HCT116 (cell line): ENCODE data around the gene RPS6KA6. TPM values are rescaled to one million over a fixed set of nuclear protein-coding genes. Genes with fewer than 3 reads are reported as not detected.

ENCODE experiments used
- ATAC-seq: fragments of 200-7000 bp; cut with Tn5 transposase; 2 replicates; pipeline ENCODE4 v1.9.1; 2020; ENCODE audit warnings: mild to moderate bottlenecking, moderate library complexity
- BruUV-seq: library from RNA; stranded (reverse); fragments of 400-500 nt; replicated peaks from 2 replicates; lab custom pipeline; 2021; lab: Mats Ljungman, UMichigan
- CTCF ChIA-PET: fragments of 300-600 bp; sonication (Branson Sonifier 250); formaldehyde crosslinking; loops from one replicate; lab custom pipeline; 2021; ENCODE audit warnings: antibody characterized with exemption; lab: Charles Lee
- POLR2A ChIA-PET: fragments of 300-600, 350-600 bp; sonication (Branson Sonifier 250); formaldehyde crosslinking; loops from one replicate; lab custom pipeline; 2021; ENCODE audit warnings: antibody characterized with exemption; lab: Charles Lee
- RAD21 ChIA-PET, 2 experiments: fragments of 300-600 bp; sonication (Branson Sonifier 250); formaldehyde crosslinking; loops; one replicate each; lab custom pipeline; 2023; ENCODE audit warnings: low total read pairs in 2 of 2; ENCODE audit not compliant: uncharacterized antibody in 2 of 2, unreplicated experiment in 2 of 2, low non-redundant PET in 1 of 2; lab: Charles Lee
- DNase-seq: peaks from one replicate; pipeline ENCODE4 v3.0.0-alpha.2; 2010; ENCODE audit warnings: low read depth, low spot score
- H2AFZ ChIP-seq: fragments of 200-600 bp; shearing (Covaris generic), sonication (generic); 2 replicates; pipeline ENCODE4 v1.6.1; 2017; ENCODE audit warnings: low read depth, mixed run types, mixed read lengths, antibody characterized with exemption, low read length; ENCODE audit not compliant: poor library complexity, severe bottlenecking
- H3K27ac ChIP-seq: 2 replicates; pipeline ENCODE4 v1.5.1; 2012; ENCODE audit warnings: low read depth, low read length
- H3K27me3 ChIP-seq: fragments of 200-600 bp; sonication (generic); 2 replicates; pipeline ENCODE4 v1.6.1; 2016; ENCODE audit warnings: mixed run types, low read length, mixed read lengths; ENCODE audit not compliant: insufficient read depth
- H3K36me3 ChIP-seq, 2 experiments: fragments of 200-500 bp in 1 of 2; fragments of 200-600 bp in 1 of 2; sonication (Bioruptor generic) in 1 of 2; sonication (generic) in 1 of 2; 2 replicates each; pipeline versions ENCODE4 v1.5.1 to v1.6.1; 2014 to 2016; ENCODE audit warnings: low read length in 2 of 2, inconsistent platforms in 1 of 2, mixed read lengths in 1 of 2, mixed run types in 1 of 2; ENCODE audit not compliant: insufficient read depth in 2 of 2, control insufficient read depth in 1 of 2
- H3K4me1 ChIP-seq, 2 experiments: fragments of 200-600 bp in 1 of 2; sonication (generic) in 1 of 2; 2 replicates each; pipeline versions ENCODE4 v1.5.1 to v1.6.1; 2012 to 2017; ENCODE audit warnings: low read length in 2 of 2, inconsistent platforms in 1 of 2, mild to moderate bottlenecking in 1 of 2, mixed read lengths in 1 of 2, mixed run types in 1 of 2, moderate library complexity in 1 of 2; ENCODE audit not compliant: insufficient read depth in 2 of 2, control insufficient read depth in 1 of 2
- H3K4me2 ChIP-seq: fragments of 200-600 bp; sonication (generic); 2 replicates; pipeline ENCODE4 v1.6.1; 2017; ENCODE audit warnings: mixed run types, low read length, mixed read lengths
- H3K4me3 ChIP-seq, 2 experiments: fragments of 200-600 bp in 1 of 2; sonication (generic) in 1 of 2; replicated peaks in 1 of 2; 2 replicates each; pipeline ENCODE4 v1.5.1; 2011 to 2016; ENCODE audit warnings: low read length in 2 of 2, control low read depth in 1 of 2, low read depth in 1 of 2, mild to moderate bottlenecking in 1 of 2, mixed read lengths in 1 of 2, mixed run types in 1 of 2
- H3K79me2 ChIP-seq: fragments of 200-600 bp; sonication (generic); 2 replicates; pipeline ENCODE4 v1.6.1; 2017; ENCODE audit warnings: mild to moderate bottlenecking, mixed run types, low read length, moderate library complexity, mixed read lengths; ENCODE audit not compliant: insufficient read depth
- H3K9ac ChIP-seq: fragments of 200-600 bp; sonication (generic); 2 replicates; pipeline ENCODE4 v1.6.1; 2016; ENCODE audit warnings: low read length, mixed read lengths
- H3K9me2 ChIP-seq: fragments of 200-600 bp; sonication (generic), shearing (Covaris generic); 2 replicates; pipeline ENCODE4 v1.6.1; 2017; ENCODE audit warnings: mixed run types, mild to moderate bottlenecking, moderate library complexity; ENCODE audit not compliant: insufficient read depth
- H3K9me3 ChIP-seq, 2 experiments: fragments of 200-500 bp in 1 of 2; fragments of 200-600 bp in 1 of 2; sonication (Bioruptor generic) in 1 of 2; sonication (generic) in 1 of 2; 2 replicates each; pipeline ENCODE4 v1.6.1; 2014 to 2017; ENCODE audit warnings: low read length in 2 of 2, mixed read lengths in 2 of 2, inconsistent platforms in 1 of 2, low read depth in 1 of 2, mild to moderate bottlenecking in 1 of 2, mixed run types in 1 of 2, moderate library complexity in 1 of 2; ENCODE audit not compliant: control insufficient read depth in 1 of 2, insufficient read depth in 1 of 2
- H4K20me1 ChIP-seq: fragments of 200-600 bp; sonication (generic), shearing (Covaris generic); 2 replicates; pipeline ENCODE4 v1.6.1; 2017; ENCODE audit warnings: mixed run types, mild to moderate bottlenecking, moderate library complexity; ENCODE audit not compliant: insufficient read depth
- ATF3 ChIP-seq: IDR thresholded peaks from 2 replicates; pipeline ENCODE4 v1.6.1; 2012
- CTCF ChIP-seq, 3 experiments: fragments of 200-600 bp in 1 of 3; sonication (generic) in 1 of 3; IDR thresholded peaks in 2 of 3; conservative IDR thresholded peaks in 1 of 3; 2 replicates each; pipeline ENCODE4 v1.5.1; 2012 to 2017; ENCODE audit warnings: low read depth in 2 of 3, low read length in 2 of 3, antibody characterized with exemption in 1 of 3, borderline replicate concordance in 1 of 3, control low read depth in 1 of 3, mild to moderate bottlenecking in 1 of 3, mixed read lengths in 1 of 3, mixed run types in 1 of 3, moderate library complexity in 1 of 3; ENCODE audit not compliant: insufficient read depth in 1 of 3
- EGR1 ChIP-seq: IDR thresholded peaks from 2 replicates; pipeline ENCODE4 v1.6.1; 2012; ENCODE audit warnings: low read depth
- ELF1 ChIP-seq: IDR thresholded peaks from 2 replicates; pipeline ENCODE4 v1.6.1; 2012; ENCODE audit warnings: low read depth, borderline replicate concordance
- FOSL1 ChIP-seq: IDR thresholded peaks from 2 replicates; pipeline ENCODE4 v1.6.1; 2012; ENCODE audit warnings: low read depth
- JUND ChIP-seq: IDR thresholded peaks from 2 replicates; pipeline ENCODE4 v1.6.1; 2012
- POLR2AphosphoS5 ChIP-seq: IDR thresholded peaks from 2 replicates; pipeline ENCODE4 v1.6.1; 2011; ENCODE audit warnings: mild to moderate bottlenecking, low read depth, low read length, moderate library complexity
- REST ChIP-seq: IDR thresholded peaks from 2 replicates; pipeline ENCODE4 v1.6.1; 2012; ENCODE audit warnings: low read depth
- SIN3A ChIP-seq: IDR thresholded peaks from 2 replicates; pipeline ENCODE4 v1.6.1; 2012; ENCODE audit warnings: low read depth
- TCF7L2 ChIP-seq: IDR thresholded peaks from 2 replicates; pipeline ENCODE4 v1.7.0; 2011; ENCODE audit warnings: borderline replicate concordance, inconsistent platforms; ENCODE audit not compliant: insufficient read depth, insufficient read length; ENCODE audit errors: extremely low read depth
- ZBTB33 ChIP-seq: IDR thresholded peaks from 2 replicates; pipeline ENCODE4 v1.6.1; 2011; ENCODE audit warnings: mild to moderate bottlenecking, low read length, moderate library complexity; ENCODE audit not compliant: insufficient replicate concordance; ENCODE audit errors: extremely low read depth
- intact Hi-C: fragments of 100-400 bp; cut with micrococcal nuclease; formaldehyde crosslinking; loops from 2 replicates; pipeline ENCODE4 v1.10.0; 2022
- total RNA-seq: library from RNA; stranded (reverse); gene quantifications from one replicate; pipeline ENCODE4 v1.2.1, GENCODE V29; 2021; ENCODE audit not compliant: unreplicated experiment

Gene RPS6KA6
- total RNA-seq, 1 experiment from 2014 or later: not detected

- H3K27me3 ChIP-seq: no peaks in the 10 kb centered on the region
- no peaks in the 10 kb centered on the region for H3K79me2 ChIP-seq
- H3K4me3 ChIP-seq: no peak overlapping the region
- CTCF ChIA-PET: no interaction called here
- no peaks in the 10 kb centered on the region for H3K9me2 ChIP-seq
- no peak overlapping the region for H3K4me2 ChIP-seq
- no TSS peak for BruUV-seq
- no peak for DNase-seq
- POLR2A ChIA-PET: no interaction called here
- H3K9me3 ChIP-seq: no peaks in the 10 kb centered on the region
- H3K9ac ChIP-seq: no peak overlapping the region
- intact Hi-C loops: no loop called here
- no peaks in the 10 kb centered on the region for H3K36me3 ChIP-seq
- no peaks in the 10 kb centered on the region for H4K20me1 ChIP-seq
- RAD21 ChIA-PET: no interaction called here
- TF ChIP-seq TCF7L2: no peak
- no peak for TF ChIP-seq POLR2AphosphoS5
- TF ChIP-seq ATF3: no peak
- no peak for TF ChIP-seq ELF1
- TF ChIP-seq JUND: no peak
- no peak for TF ChIP-seq FOSL1
- no peak for TF ChIP-seq SIN3A
- no peak for TF ChIP-seq EGR1
- no peak for TF ChIP-seq REST
- TF ChIP-seq CTCF (IDR thresholded peaks at IDR 0.05 in 2 of 3, conservative IDR thresholded peaks at IDR 0.05 in 1 of 3; ENCODE audit: borderline replicate concordance in 1 of 3, insufficient read depth in 1 of 3, low read depth in 2 of 3, low read length in 2 of 3): no peak
- no peak for TF ChIP-seq ZBTB33
- H3K27ac ChIP-seq: no peak overlapping the region
- no peak for ATAC-seq
- H3K4me1 ChIP-seq: no peaks in the 10 kb centered on the region
- H2AFZ ChIP-seq: no peak overlapping the region
Observed at GRCh38 chrX:84078991-84079390, 109.0 kb downstream of the RPS6KA6 start.
